ENCODE results near the gene TRIM23.
A peak's percentile ranks its signal among the peaks of the same experiment; 100 is the strongest.
"Not testable (repeated sequence)": the region's sequence is repeated elsewhere in the genome, so short reads cannot be mapped to it uniquely, and the experiment has no call there.

The TRIM23 gene

DNA sequence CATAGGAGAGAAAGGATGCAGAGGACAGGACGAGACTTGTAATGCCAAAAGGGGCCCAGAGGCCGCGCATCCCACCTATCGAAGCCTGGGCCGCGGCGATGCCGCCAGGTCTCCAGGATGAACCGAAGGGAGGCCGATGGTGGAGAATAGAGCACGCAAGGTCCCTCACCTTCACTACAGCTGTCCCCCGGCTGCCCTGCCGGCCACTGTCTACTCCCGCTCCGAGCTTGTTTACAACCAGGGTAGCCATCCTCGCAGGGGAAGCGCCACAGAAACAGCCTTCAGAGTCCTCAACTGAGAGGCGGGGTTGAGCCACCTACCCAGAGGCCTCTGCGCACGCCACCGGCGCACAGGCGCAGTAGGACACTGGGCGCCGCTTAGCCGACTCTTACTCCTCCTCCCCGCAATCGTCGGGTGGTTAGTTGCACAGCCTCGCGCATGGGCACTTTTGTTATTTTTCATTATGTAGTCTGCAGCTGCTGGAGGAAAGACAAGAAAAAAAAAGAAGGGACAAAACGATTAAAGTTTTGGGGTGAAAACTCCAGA, at the start of gene TRIM23:
TSS of gene TRIM23 (minus strand) at position 309 of the 546 bp plus-strand sequence. CDS start at position 250, 59 bp downstream.
- peak; percentile 95 for DNase-seq
- TF ChIP-seq POLR2A (IDR thresholded peaks at IDR 0.05; ENCODE audit: low read length) (peak; percentile 69), GATA1 (IDR thresholded peaks at IDR 0.05; ENCODE audit: low read depth, low read length) (no peak)

- DNase-seq = no peak
- TF ChIP-seq POLR2A (IDR thresholded peaks at IDR 0.05; ENCODE audit: low read length) (no peak), GATA1 (IDR thresholded peaks at IDR 0.05; ENCODE audit: low read depth, low read length) (no peak)
Measured at GRCh38 chr5:65672796-65673195, 48.7 kb upstream of the TRIM23 start.

DNA sequence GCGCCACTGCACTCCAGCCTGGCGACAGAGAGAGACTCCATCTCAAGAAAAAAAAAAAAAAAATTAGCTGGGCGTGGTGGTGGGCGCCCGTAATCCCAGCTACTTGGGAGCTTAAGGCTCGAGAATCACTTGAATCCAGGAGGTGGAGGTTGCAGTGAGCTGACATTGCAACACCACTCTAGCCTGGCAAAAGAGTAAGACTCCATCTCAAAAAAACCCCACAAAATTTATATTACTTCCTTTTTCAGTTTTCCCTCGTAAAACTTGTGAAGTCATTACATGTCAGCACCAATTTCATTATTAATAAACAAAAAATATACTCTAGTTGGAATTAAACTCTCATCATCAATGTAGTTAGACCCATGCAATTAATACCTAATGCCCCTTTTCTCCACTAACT, 44.6 kb upstream of the TRIM23 start:
- no peak for DNase-seq
- TF ChIP-seq POLR2A (IDR thresholded peaks at IDR 0.05; ENCODE audit: low read length) (no peak), GATA1 (IDR thresholded peaks at IDR 0.05; ENCODE audit: low read depth, low read length) (no peak)

GRCh38 chr5:65663804-65664521, 39.8 kb upstream of the TRIM23 start:
- no peak for DNase-seq
- TF ChIP-seq POLR2A (IDR thresholded peaks at IDR 0.05; ENCODE audit: low read length) = no peak
- no peak for TF ChIP-seq GATA1 (IDR thresholded peaks at IDR 0.05; ENCODE audit: low read depth, low read length)

- no peak for TF ChIP-seq POLR2A (IDR thresholded peaks at IDR 0.05; ENCODE audit: low read length)
- no peak for TF ChIP-seq GATA1 (IDR thresholded peaks at IDR 0.05; ENCODE audit: low read depth, low read length)
- DNase-seq = peak in 1 of 2 experiments; percentile 4
Measured at GRCh38 chr5:65654713-65655112, 30.6 kb upstream of the TRIM23 start.

- TF ChIP-seq GATA1 (IDR thresholded peaks at IDR 0.05; ENCODE audit: low read depth, low read length) (no peak), POLR2A (IDR thresholded peaks at IDR 0.05; ENCODE audit: low read length) (no peak)
- no peak for DNase-seq
Measured at GRCh38 chr5:65651144-65651543, 27.0 kb upstream of the TRIM23 start.

- no peak for DNase-seq
- TF ChIP-seq GATA1 (IDR thresholded peaks at IDR 0.05; ENCODE audit: low read depth, low read length) (no peak), POLR2A (IDR thresholded peaks at IDR 0.05; ENCODE audit: low read length) (no peak)
Measured at GRCh38 chr5:65647941-65648340, 23.8 kb upstream of the TRIM23 start.

GRCh38 chr5:65646938-65647337, 22.8 kb upstream of the TRIM23 start:
- TF ChIP-seq POLR2A (IDR thresholded peaks at IDR 0.05; ENCODE audit: low read length) = no peak
- TF ChIP-seq GATA1 (IDR thresholded peaks at IDR 0.05; ENCODE audit: low read depth, low read length) = no peak
- DNase-seq = no peak

GRCh38 chr5:65640240-65640639, 16.1 kb upstream of the TRIM23 start:
- DNase-seq = no peak
- no peak for TF ChIP-seq POLR2A (IDR thresholded peaks at IDR 0.05; ENCODE audit: low read length)
- no peak for TF ChIP-seq GATA1 (IDR thresholded peaks at IDR 0.05; ENCODE audit: low read depth, low read length)

DNA sequence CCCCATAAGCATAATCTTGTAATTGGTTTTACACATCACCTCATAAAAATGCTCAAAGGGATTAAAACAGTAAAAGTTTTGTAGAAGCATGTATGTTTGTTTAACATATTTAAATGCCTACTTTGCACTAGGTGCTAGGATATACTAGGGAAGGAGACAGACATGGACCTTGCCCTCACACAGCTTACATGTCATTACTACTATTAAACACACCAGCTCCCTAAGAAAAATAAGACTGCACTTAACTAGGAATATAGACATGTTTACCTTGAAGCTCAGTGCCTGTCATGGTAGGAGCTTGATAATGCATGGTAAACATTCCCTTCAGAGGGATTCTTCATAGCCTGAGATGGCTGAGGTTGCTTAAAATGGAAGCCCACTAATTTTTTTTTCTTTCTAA, 6.8 kb upstream of the TRIM23 start:
- TF ChIP-seq POLR2A (IDR thresholded peaks at IDR 0.05; ENCODE audit: low read length) = no peak
- TF ChIP-seq GATA1 (IDR thresholded peaks at IDR 0.05; ENCODE audit: low read depth, low read length) = no peak
- no peak for DNase-seq

- no peak for TF ChIP-seq POLR2A (IDR thresholded peaks at IDR 0.05; ENCODE audit: low read length)
- no peak for TF ChIP-seq GATA1 (IDR thresholded peaks at IDR 0.05; ENCODE audit: low read depth, low read length)
- DNase-seq = peak; percentile 33 to 39
Measured at GRCh38 chr5:65625743-65626142, 1.6 kb upstream of the TRIM23 start.

GRCh38 chr5:65624571-65625555, 730 bp upstream of the TRIM23 start, which contains the start of the genes SHLD3 and TRAPPC13:
TSS of gene SHLD3 (plus strand) at chr5:65625027. CDS start at chr5:65629588, 4,561 bp downstream.
TSS of gene TRAPPC13 (plus strand) at chr5:65625027. CDS start at chr5:65625061, 34 bp downstream.
- no peak for TF ChIP-seq GATA1 (IDR thresholded peaks at IDR 0.05; ENCODE audit: low read depth, low read length)
- peak; percentile 49 for TF ChIP-seq POLR2A (IDR thresholded peaks at IDR 0.05; ENCODE audit: low read length)
- peak; percentile 94 to 95 for DNase-seq

- TF ChIP-seq GATA1 (IDR thresholded peaks at IDR 0.05; ENCODE audit: low read depth, low read length) (no peak), POLR2A (IDR thresholded peaks at IDR 0.05; ENCODE audit: low read length) (no peak)
- peak; percentile 42 to 69 for DNase-seq
Measured at GRCh38 chr5:65623482-65623881, 651 bp downstream of the TRIM23 start.

GRCh38 chr5:65621961-65622360, 2.2 kb downstream of the TRIM23 start:
- not testable (repeated sequence) for DNase-seq
